ENCODE data around the gene CDH3.

DNA sequence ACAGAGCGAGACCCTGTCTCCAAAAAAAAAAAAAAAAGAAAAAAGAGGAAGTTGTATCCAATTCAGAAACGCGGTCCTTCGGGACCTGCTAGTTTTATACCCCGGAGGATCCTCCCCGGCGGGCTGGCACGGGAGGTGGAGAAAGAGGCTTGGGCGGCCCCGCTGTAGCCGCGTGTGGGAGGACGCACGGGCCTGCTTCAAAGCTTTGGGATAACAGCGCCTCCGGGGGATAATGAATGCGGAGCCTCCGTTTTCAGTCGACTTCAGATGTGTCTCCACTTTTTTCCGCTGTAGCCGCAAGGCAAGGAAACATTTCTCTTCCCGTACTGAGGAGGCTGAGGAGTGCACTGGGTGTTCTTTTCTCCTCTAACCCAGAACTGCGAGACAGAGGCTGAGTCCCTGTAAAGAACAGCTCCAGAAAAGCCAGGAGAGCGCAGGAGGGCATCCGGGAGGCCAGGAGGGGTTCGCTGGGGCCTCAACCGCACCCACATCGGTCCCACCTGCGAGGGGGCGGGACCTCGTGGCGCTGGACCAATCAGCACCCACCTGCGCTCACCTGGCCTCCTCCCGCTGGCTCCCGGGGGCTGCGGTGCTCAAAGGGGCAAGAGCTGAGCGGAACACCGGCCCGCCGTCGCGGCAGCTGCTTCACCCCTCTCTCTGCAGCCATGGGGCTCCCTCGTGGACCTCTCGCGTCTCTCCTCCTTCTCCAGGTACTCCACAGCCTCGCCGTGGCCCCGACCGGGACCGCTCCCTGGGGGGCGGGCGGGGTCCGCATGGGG lies at the start of gene CDH3:
- no peak for TF ChIP-seq POLR2A (IDR thresholded peaks at IDR 0.05; ENCODE audit: low read depth, low read length)
- no peak for TF ChIP-seq RAD51 (IDR thresholded peaks at IDR 0.05)
- TF ChIP-seq, protein P1, sequence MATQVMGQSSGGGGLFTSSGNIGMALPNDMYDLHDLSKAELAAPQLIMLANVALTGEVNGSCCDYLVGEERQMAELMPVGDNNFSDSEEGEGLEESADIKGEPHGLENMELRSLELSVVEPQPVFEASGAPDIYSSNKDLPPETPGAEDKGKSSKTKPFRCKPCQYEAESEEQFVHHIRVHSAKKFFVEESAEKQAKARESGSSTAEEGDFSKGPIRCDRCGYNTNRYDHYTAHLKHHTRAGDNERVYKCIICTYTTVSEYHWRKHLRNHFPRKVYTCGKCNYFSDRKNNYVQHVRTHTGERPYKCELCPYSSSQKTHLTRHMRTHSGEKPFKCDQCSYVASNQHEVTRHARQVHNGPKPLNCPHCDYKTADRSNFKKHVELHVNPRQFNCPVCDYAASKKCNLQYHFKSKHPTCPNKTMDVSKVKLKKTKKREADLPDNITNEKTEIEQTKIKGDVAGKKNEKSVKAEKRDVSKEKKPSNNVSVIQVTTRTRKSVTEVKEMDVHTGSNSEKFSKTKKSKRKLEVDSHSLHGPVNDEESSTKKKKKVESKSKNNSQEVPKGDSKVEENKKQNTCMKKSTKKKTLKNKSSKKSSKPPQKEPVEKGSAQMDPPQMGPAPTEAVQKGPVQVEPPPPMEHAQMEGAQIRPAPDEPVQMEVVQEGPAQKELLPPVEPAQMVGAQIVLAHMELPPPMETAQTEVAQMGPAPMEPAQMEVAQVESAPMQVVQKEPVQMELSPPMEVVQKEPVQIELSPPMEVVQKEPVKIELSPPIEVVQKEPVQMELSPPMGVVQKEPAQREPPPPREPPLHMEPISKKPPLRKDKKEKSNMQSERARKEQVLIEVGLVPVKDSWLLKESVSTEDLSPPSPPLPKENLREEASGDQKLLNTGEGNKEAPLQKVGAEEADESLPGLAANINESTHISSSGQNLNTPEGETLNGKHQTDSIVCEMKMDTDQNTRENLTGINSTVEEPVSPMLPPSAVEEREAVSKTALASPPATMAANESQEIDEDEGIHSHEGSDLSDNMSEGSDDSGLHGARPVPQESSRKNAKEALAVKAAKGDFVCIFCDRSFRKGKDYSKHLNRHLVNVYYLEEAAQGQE (IDR thresholded peaks at IDR 0.05; ENCODE audit: low read depth, low read length), result no peak
- no peak for TF ChIP-seq GABPA (IDR thresholded peaks at IDR 0.05; ENCODE audit: low read depth)
- no peak for TF ChIP-seq SP1 (IDR thresholded peaks at IDR 0.05; ENCODE audit: low read depth, low read length)
- no peak for TF ChIP-seq CBX3 (IDR thresholded peaks at IDR 0.05; ENCODE audit: borderline replicate concordance, low read depth)
- no peak for TF ChIP-seq CEBPB (IDR thresholded peaks at IDR 0.05; ENCODE audit: borderline replicate concordance in 1 of 2, low read depth in 2 of 2, low read length in 2 of 2)
